Measurements from ENCODE around the gene ARHGEF28.

DNA sequence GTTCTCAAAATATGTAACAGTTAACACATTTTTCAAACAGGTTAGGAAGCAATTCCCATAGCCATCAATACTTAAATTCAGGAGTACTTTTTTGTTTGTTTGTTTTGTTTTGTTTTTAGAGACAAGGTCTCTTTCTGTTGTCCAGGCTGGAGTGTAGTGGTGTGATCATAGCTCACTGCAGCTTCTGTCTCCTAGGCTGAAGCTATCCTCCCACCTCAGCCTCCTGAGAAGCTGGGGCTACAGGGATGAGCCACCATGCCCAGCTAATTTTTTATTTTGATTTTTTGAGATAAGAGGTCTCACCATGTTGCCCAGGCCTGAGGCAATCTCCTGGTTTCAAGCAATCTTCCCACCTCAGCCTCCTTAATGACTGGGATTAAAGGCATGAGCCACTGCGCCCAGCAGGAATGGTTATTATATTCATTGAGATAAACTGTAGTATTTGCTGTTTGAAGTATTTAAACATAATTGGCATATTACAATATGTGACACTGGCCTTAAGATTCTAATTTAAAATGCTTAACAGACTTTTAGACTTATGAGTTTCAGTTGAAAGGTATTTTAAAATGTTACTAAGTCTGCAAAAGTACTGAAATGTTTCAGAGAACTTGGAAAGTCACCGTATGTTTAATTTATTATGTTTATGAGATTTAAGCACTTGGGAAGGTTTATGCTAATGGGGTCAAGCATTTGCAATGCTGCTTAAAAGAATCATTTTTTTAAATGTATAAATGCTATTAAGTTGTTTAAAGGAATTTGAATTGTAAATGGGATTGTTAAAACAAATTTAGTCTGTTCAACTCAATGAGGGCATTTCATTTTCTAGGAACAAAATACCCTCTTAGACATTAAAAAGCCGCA is 43.5 kb upstream of the ARHGEF28 start:
- TF ChIP-seq, protein P1, sequence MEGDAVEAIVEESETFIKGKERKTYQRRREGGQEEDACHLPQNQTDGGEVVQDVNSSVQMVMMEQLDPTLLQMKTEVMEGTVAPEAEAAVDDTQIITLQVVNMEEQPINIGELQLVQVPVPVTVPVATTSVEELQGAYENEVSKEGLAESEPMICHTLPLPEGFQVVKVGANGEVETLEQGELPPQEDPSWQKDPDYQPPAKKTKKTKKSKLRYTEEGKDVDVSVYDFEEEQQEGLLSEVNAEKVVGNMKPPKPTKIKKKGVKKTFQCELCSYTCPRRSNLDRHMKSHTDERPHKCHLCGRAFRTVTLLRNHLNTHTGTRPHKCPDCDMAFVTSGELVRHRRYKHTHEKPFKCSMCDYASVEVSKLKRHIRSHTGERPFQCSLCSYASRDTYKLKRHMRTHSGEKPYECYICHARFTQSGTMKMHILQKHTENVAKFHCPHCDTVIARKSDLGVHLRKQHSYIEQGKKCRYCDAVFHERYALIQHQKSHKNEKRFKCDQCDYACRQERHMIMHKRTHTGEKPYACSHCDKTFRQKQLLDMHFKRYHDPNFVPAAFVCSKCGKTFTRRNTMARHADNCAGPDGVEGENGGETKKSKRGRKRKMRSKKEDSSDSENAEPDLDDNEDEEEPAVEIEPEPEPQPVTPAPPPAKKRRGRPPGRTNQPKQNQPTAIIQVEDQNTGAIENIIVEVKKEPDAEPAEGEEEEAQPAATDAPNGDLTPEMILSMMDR (IDR thresholded peaks at IDR 0.05): no peak
- no peak for TF ChIP-seq EZH2 (IDR thresholded peaks at IDR 0.05)
